NCI-H1417 treated with DMSO at 0.1 percent for 48 hours (cell line): ENCODE measurements around the gene TUBGCP3.

Experiments
- DNase-seq: peaks from one replicate; lab custom pipeline; 2025; lab: John Stamatoyannopoulos, UW

TUBGCP3 gene

GRCh38 chr13:112442483-112443090 is 145.4 kb downstream of the TUBGCP3 start:
- no peak for DNase-seq

DNA sequence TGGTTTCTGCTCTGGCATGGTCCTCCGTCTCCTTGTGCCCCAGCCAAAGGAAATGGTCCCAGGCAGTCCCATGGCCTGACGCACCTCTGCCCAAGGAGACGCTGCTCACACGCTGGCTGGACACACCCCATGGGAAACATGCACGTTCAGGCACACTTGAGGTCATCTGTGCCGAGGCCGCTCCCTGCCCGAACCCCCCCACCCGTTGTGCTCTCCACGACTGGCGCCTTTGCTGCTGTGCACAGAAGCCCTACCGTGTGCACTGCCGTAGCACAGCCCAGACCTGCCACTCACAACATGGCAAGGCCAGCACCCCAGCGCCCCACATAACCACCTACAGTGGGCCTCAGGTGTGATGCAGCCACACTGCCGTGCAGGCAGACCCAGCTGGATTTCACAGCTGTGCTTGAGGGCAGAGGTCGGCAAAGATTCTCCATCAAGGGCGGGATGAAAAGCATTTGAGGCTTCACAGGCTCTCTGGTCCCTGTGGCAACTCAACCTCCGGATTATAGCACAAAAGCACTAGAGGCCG is 146.1 kb downstream of the TUBGCP3 start:
- no peak for DNase-seq

GRCh38 chr13:112441226-112441625 is 146.7 kb downstream of the TUBGCP3 start:
- no peak for DNase-seq

DNA sequence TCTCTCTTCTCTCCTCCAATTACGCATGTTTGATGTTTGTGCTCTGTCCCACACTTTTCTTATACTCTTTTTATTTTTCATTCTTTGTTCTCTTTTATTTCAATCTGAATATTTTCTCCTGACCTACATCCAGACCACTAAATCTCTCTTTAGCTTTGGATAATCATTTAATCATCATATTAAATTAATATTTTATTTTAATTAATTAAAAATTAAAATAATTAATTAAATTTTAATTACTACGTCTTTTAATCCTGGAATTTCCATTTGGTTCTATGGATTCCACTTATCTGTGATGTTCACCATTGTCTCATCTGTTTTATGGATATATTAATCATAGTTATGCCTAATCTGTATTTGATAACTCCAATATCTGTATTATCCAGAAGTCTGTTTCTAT is 149.4 kb downstream of the TUBGCP3 start:
- DNase-seq: no peak

- no peak for DNase-seq
Observed at GRCh38 chr13:112438094-112438493, 149.9 kb downstream of the TUBGCP3 start.

DNA sequence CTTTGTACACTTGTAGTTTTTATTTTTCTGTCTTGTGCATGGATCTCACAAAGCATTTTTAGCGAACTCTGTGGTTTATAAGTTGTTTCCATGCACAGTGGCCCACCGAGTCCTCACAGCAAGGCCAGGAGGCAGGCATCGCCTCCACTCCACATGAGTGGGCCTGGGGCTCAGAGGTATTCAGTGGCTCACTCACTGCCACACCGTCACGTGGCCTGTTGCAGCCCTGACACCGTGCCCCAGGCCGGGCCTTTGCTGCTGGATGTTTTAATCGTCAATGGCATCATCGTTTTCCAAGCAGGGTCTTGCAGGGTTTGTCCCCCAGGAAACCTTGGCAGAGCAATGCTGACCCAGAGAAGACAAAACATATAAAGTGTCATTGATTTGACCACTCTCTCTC is 152.0 kb downstream of the TUBGCP3 start:
- no peak for DNase-seq
